ENCODE measurements around the gene RASGEF1C.

DNA sequence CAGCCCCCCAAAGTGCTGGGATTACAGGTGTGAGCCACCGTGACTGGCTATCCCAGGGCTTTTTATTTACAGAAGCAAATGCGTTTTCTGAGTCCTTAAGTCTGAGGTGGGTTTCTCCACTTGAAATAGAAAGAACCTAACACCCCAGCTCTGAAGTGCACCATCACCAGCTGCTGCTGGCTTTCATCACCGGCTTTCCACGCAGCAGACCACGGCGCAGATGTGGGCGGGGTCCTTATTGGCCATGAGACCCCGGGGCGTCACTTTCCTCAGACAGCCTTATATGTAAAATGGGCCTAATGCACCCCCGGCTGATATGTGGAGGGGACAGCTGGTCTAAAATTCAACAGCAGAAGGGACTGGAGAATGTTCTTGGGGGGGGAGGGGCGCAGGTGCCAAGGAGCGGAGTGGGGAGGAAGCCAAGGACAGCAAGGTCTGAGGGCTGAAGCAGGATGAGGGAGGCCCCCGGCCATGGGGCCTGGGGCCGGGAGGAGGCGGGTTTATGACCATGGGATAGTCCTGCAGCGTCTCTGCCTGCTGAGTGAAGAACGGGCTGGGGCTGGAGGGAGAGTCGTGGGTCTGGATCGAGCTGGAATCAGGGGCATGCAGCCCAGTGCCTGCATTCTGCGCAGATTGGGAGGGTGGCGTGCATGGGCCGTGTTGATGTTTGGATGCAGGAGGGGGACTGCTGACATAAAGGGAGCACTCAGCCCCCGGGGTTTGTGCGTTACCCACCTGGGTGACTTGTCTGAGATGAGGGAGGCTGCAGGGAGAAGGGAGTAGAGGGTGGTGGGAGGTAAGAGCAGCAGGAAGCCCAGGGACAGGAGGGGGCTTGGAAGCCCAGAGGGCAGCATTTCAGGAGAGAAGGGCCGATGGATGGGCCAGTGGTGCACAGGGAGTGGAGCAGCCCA, 30.2 kb downstream of the RASGEF1C start:
- TF ChIP-seq TCF12 (IDR thresholded peaks at IDR 0.05) (no peak), TCF12 (CRISPR knock-in tag; IDR thresholded peaks at IDR 0.05) (no peak), EZH2 (conservative IDR thresholded peaks at IDR 0.05; ENCODE audit: low read depth, low read length) (no peak), IRF9 (CRISPR knock-in tag; IDR thresholded peaks at IDR 0.05; ENCODE audit: borderline replicate concordance) (no peak), ATF6 (CRISPR knock-in tag; conservative IDR thresholded peaks at IDR 0.05) (no peak), ZNF431 (CRISPR knock-in tag; IDR thresholded peaks at IDR 0.05; ENCODE audit: borderline replicate concordance, low read depth) (no peak)
- TF ChIP-seq, protein P1, sequence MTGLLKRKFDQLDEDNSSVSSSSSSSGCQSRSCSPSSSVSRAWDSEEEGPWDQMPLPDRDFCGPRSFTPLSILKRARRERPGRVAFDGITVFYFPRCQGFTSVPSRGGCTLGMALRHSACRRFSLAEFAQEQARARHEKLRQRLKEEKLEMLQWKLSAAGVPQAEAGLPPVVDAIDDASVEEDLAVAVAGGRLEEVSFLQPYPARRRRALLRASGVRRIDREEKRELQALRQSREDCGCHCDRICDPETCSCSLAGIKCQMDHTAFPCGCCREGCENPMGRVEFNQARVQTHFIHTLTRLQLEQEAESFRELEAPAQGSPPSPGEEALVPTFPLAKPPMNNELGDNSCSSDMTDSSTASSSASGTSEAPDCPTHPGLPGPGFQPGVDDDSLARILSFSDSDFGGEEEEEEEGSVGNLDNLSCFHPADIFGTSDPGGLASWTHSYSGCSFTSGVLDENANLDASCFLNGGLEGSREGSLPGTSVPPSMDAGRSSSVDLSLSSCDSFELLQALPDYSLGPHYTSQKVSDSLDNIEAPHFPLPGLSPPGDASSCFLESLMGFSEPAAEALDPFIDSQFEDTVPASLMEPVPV (CRISPR knock-in tag; IDR thresholded peaks at IDR 0.05) = no peak
